ENCODE data around the gene MEX3B.

Gene MEX3B

DNA sequence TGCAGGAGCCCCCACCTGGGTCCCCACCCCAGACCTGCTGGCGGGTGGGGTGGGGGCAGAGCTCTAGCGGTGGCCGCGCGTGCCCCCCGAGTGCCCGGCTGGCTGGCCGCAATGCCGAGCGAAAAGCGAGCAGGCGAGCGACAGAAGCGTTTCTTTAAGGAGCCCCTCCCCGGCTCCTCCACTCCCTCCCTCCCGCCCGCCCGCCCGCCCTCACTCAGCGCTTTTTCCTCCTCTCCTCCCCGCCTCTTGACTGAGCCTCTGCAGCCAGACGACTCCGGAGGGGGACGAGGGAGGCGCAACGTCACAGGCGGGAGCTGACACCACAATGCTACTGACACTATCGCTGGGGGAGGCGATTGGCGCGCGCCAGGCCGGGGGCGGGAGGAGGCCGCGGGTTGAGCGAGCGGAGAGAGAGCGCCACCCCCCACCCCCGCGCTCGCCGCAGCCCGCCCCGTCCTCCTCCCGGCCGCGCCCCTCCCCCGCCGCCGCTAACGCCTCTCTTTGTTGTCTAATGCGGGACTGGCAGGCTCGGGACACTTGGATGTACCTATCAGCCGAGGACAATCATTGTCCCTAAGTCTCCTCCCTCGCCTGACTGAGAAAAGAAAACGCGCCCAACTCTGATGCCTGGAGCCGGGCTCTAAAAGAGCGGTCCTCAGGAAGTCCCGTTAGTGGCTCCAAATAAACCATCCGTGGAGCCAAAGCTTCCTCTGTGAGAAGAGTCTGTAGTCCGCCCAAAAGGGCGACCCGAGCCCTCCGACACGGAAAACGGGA, at the start of gene MEX3B:
TSS of gene MEX3B (minus strand) at position 127 of the 774 bp plus-strand sequence. CDS start 313 bp downstream, outside the sequence.
- DNase-seq, result peak; percentile 96

DNA sequence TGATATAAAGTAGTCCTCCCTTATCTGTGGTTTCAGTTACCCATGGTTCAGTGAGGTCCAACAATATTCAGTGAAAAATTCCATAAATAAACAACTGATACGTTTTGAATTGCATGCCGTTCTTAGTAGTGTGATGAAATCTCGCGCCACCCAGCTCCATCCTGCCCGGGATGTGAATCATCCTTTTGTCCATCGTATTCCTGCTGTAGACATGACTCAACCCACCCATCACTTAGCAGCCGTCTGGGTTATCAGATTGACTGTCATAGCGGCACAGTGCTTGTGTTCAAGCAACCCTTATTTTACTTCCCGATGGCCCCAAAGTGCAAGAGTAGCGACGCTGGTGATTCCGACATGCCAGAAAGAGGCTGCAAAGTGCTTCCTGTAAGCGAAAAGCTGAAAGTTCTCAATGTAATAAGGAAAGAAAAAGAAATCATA, 48.0 kb upstream of the MEX3B start:
- no peak for DNase-seq

DNA sequence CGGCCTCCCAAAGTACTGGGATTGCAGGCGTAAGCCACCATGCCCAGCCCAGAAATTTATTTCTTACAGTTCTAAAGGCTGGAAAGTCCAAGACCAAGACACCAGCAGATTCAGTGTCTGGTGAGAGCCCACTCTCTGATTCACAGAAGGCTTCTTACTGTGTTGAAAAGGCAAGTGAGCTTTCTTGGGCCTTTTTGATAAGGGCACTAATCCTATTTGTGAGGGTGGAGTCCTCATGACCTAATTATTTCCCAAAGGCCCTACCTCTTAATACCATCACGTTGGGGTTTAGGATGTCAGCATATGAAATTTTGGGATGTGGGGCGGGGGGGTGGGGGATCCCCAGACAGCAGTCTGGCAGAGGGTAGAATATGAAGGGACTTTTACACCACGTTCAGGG, 47.5 kb upstream of the MEX3B start:
- DNase-seq, result no peak

DNA sequence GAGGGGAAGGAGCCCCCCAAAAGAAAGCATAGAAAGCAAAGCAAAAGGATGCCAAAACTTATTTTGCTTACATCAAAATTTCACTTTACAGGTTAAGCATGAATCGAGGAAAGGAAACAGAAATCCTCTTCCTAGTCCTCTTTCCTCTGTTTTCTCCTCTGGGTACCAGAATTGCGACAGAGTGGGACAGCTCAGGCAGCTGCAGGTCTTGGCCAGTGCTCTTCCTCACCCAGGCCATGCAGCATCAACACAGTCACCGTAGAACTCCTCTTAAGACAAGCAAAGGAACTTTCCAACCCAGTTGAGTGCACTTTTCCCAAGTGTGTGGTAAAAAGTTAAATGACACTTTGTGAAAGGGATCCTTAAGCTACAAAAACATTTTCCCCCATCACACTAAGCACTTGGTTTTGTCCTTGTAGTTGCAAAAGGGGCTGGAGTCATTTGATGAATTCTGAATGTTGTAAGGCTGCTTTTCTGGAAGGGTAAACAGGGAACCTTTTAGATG, 45.9 kb upstream of the MEX3B start:
- no peak for DNase-seq

DNA sequence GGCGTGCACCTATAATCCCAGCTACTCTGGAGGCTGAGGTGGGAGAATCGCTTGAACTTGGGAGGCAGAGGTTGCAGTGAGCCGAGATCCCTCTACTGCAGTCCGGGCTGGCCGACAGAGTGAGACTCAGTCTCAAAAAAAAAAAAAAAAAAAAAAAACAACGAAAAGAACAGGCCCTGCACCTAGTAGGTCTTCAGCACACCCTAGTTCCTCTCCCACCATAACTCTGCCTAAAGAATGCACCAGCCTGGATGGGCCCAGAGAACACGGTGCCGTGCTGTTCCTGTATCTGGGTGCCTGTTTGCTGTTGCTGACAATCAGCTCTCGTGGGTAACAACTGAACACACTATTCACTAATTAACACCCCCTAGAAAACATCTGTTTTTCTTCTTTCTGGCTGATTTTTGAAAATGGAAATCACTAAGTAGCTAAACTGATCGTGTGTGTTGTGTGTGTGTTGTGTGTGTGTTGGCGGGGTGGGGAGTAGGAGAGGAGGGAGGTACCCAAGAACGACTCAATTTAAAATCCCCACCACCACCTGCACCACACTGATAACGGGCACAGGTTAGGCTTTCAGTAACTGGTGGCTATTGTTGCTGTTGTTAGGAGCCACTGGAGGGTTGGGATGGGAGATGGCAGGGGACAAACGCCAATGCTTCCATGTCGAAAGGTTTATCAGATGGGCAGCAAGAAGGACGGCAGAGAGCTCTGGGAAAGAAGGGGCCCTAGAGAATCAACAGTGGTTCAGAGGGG, 40.6 kb upstream of the MEX3B start:
- DNase-seq, result no peak

DNA sequence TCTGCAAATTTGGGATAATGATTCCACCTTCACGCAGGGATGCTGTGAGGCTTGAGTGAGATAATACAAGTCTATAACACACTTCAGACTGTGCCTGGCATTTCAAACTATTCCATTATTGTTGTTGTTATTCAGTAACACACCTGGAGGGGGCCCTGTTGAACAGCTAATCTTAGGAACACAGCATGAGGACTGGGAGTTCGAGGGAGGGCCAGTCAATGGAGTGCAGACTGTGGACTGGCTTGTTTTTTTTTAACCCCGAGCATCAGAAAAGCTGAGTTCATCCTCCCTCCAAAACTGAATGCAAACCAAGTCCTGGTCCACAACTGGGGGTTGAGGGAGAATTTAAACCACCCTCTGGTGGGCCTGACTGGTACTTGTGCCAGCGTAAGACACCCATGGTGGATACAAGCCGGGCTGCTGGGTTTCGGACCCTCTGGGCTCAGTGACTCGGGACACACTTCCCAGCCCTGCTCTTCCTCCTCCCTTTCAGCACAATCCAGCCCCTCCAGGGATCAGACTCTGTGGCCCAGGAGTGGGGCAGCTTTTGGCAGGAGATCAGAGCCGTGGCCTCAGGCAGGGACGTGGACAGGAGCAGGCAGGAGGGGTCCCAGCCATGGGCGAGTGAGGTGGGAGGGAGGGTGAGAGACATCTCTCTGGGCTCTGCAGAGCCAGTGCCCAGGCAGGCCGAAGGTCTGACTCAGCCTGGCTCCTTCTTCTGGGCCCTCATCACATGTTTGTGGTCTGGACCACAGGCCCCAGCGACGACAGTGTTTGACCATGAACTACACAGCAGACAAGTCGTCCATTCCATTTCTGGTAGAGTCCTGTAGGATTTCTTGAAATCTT, 36.3 kb upstream of the MEX3B start:
- no peak for DNase-seq

DNA sequence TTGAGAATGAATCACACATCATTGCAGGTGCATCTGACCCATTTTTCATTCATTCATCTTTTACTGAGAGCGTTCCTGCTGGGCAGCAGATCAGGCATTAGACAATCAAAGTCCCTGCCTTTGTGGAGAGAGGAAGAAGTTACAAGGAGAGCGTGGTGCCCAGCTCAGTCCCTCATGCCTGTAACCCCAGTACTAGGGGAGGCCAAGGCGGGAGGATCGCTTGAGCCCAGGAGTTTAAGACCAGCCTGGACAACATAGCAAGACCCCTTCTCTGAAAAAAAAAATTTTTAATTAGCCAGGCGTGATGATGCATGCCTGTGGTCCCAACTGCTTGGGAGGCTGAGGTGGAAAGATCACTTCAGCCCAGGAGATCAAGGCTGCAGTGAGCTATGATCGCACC, 35.0 kb upstream of the MEX3B start:
- no peak for DNase-seq

DNA sequence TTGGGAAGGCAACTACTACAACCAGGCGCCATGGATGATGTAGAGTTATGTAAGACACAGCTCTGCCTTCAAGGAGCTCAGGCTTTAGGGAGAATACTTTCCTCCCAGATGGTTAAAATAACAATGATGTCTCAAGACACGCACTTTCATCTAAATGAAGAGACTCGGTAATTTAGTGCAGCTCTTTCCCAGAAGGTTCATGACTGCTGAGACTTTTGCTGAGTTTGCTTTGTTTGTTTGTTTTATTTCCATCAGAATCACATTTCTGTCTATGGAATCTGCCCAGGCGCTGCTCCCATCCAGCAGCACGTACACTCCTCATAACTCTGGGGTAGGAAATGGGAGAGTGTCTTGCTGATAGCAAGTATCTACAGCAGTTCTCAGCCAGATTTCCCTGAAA, 33.9 kb upstream of the MEX3B start:
- DNase-seq, result no peak

DNA sequence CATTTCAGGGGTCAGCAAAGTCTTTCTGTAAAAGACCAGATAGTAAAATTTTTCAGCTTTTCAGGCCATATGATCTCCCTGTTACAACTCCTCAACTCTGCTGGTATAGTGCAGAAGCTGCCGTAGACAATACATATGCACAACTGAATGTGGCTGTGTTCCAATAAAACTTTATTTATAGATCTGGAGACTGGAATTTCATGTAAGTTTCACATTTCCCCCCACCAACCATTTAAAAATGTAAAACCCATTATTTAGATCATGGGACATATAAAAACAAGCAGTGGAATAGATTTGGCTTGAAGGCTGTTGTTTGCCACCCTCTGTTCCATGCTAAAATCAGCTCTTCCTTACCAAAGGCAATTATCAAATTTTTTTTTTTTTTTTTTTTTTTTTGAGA, 28.8 kb upstream of the MEX3B start:
- DNase-seq, result no peak

DNA sequence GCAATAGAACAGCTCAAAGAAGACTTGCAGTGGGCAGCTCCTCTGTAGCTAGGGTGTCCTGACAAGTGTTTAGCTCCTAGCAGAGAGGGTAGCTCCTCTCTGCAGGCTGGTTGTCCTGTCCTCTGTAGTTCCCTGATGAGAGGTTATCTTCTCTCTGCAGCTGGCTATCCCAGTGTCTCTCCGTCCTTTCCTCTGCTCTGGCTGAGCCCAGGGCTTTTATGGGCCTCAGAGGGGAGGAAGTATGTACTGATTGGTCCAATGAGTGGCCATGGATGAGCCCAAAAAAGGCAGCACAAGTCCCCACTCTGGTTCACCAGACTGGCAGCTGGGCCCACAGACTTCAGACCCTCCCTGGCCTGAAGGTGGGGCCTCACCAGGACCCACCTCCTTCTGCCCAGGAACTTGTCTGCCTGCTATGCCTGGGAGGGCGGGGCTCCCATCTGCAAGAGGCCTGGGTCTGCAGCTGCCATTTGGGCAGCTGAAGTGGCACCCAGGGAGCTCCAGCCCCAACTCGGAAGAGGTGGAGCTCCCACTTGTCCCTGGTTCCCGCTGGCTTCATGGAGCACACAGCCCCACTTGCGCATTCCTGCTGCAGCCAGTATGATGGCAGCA, 27.2 kb upstream of the MEX3B start:
- no peak for DNase-seq

DNA sequence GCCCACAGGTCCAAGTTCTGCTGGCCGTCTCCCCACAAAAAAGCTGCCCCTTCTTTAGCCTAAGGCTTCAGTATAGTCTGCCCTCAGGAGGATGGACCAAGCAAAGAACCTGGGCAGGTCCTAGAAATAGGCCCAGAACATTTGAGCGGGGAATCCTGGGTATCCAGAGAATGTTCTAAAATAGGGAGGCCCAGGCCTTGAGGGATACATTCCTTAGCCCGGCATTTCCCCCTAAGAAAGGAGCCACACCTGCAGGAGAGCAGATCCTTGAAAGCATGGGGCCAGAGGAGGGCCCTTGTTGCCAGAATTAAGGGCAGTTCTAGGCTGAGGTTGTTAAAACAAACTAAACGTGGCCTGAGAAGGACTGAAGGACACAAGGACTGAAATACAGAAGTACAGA, 20.6 kb upstream of the MEX3B start:
- DNase-seq, result no peak

DNA sequence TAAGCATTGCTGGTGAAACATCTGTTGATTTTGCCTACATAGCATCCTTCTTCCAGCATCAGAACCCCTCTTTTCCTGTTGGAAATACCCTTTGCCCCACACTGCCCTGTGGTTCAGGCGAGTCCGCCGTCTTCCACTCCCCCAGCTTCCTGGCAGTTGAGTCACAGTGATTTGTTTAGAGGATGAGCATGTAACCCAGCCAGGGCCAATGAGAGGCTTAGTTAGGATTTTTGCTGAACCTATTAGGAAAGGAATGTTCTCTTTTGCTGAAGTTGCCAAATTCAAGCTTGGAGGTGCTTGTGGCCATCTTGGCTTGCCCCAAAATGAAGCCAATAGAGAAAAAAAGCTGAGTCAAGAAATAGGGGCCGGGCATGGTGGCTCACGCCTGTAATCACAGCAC, 19.0 kb upstream of the MEX3B start:
- DNase-seq, result no peak

DNA sequence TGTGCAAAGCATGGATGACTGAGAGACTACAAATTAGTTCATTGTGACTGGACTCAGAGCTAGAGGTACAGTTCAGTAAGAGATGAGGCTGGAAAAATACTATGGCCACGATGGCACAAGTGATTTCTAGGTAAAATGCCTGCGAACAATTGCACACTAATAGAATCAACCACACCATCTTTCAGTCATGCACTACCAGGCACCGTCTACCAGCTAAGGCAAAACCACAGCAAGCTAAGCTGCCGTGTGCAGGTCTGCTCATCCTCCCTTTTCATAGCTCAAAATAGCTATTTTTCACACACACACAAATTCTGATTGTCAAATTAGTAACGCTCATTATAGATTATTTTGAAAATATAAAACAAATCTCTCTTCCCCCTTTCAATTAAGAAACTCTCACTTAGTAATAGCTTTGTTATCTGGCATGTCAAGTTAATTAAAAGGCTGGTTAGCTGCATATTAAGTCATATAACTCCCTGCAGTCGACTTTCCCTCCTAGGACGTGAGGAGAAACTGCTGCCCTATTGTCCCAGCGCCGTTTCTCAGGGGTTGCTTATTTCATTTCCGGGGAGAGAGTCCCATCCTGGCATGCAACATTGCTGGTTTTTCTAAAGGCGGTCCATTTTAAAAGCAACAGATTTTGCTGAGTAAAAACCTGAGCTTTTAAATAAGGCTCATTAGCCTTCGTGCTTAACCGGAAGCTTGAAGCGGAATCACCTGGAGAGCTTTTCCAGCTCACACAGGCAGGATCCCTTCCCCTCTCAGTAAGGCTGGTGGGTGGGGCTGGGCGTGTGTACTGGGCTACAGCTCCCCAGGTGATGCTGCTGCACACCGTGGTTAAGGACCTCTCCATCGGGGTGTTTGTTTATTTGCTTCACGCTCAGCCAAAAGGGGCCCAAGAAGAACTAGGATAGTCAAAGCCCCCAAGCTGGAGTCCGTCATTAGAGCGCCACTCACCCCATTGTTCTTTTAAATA, 16.9 kb upstream of the MEX3B start:
- DNase-seq, result peak; percentile 42

DNA sequence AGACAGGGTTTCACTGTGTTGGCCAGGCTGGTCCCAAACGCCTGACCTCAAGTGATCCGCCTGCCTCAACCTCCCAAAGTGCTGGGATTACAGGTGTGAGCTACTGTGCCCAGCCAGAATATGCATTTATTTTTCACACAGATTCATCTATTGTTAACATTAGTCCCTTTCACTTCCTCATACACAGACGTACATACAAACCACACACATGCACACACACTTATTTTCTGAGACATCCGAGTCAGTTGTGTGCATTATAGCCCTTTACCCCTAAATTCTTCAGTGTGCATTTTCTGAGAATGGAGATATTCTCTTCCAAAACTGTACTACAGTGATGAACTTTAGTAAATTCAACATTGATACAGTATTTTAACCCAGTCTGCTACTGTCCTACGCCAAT, 15.0 kb upstream of the MEX3B start:
- DNase-seq, result no peak

DNA sequence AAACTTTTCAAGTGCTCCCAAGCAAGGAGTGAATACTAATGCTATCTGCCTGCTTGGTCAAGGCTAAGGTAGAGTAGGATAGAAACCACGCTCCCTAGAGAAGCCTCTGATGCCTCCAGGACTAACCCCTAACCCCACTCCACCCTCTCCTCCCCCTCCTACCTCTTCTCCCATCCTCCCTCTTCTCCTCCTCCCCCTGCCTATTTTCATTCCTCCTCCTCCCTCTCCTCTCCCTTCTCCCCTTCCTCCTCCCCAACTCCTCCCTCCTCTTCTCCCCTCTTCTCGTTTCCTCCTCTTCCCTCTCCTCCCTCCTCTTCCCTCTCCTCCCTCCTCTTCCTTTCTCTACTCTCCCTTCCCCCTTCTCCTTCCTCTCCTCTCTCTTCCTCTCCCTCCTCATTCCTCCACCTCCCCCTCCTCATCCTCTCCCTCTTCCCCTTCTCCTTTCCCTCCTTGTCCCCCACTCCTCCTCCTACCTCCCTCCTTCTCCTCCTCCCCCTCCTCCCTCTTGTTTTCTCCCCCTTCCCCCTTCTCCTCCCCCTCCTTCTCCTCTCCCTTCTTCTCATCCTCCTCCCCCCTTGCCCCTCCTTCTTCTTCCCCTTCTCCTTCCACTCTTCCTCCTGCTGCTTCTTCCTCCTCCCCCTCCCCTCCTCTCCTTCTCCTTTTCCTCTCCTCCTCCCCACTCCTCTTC, 12.8 kb upstream of the MEX3B start:
- DNase-seq, result no peak

DNA sequence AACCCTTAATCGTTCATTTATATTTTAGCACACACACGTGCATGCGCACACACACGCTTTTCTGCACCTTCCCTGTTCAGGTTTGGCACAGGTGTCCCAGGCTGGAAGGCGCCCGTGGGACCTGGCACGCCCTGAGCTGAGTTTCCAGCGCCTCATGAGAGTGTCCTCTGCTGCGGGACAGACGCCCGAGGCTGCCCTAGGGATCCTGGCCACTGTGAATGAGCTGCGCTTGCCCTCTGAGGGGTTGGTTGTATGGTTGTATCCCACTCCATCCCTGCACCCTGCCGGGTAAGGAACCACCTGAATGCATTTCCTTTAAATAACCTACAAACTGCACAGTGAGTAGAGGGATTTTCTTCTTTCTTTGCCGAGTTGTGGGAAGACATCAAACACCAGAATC, 12.2 kb upstream of the MEX3B start:
- no peak for DNase-seq

DNA sequence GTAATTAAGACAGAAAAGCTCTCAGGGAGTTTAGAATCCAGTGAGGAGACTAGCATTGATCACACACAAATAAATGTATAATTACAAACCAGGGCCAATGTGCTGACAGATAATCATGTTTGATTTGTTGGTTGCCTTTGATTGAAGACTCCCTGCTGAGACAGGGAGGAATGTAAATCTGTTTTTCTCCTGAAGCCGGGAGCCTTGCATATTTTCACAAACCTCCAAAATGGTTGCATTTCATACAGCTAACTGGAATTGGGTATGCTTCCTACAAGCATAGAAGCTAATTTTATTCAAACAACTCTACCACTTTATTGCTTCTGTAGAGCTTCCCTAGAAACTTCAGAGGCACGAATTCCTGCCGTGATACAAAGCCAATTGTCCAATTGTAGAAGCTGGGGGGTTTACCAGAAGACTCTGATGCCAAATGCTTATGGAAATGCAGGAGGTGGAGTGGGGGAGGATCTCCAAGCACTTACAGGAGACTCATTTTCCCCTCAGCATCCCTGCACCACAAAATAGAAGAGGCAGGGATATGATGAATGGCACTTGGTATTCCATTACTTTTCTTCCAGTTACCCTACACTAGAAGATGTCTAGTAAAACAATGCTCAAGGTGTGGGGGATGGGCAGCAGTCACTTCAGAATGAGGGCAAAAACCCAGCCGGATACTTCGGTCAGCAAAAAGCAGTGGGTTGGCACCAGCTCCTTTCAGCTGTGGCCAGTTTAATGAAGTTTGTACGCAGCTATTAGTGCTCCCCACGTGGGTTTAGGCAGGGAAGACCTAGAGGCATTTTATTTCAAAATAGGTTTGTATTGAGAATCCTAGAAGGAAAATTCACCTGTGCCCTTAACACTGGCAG, 11.4 kb upstream of the MEX3B start:
- DNase-seq, result no peak

DNA sequence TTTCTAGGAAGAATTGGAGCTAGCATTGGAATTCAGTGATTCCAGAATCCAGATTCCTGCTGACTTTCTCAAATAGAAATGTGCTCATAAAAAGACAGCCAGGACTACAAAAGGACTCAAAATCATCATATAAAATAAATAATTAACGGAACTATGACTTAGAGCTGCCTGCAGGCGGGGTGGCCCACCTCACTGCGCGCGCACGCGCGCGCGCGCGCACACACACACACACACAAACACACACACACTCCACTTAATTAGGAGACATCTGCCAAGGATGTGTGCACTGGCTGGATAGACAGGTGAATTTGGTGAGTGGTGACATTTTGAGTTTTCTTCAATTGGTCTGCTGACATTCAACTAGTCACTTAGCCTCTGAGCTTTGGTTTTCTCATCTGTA, 6.9 kb upstream of the MEX3B start:
- DNase-seq, result no peak

DNA sequence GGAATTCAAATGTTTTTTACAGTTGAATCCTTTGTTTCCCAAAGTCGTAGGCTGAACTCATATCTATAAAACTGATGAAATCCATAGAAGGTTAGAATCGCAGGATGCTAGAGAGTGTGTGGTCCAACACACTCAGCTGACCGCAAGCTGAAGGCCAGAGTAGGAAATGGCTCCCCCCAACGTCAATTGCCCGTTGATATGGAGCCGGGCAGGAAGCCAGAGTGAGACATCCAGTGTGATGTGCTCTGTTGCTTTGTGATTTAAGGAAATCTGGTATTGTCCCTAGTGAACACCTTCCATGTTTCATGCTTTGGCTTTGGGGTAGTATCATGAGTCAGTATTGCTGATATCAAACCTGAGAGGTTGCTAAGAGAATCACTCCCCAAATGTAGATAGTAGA, 5.8 kb upstream of the MEX3B start:
- DNase-seq, result no peak

DNA sequence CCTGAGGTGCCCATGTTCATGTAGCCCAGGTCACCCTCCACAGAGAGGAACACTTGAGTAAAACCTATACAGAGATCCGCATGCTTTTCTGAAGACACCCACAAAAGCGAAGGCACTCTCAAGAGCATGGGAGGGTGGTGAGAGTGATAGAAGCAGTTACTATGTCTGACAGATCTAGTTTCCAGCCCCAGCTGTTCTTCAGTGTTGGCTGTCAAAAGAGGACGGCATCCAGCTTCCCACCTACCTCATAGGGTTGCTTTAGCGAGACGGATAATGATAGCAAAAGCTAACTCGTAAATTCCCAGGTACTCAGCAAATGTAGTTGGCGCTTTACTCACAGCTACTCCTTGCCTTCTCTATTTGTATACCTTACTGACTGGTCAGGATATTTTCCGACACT, 3.0 kb upstream of the MEX3B start:
- DNase-seq, result no peak

Measured in NCI-H1436 (cell line).